ENCODE measurements around the gene MCM8.

The MCM8 gene

DNA sequence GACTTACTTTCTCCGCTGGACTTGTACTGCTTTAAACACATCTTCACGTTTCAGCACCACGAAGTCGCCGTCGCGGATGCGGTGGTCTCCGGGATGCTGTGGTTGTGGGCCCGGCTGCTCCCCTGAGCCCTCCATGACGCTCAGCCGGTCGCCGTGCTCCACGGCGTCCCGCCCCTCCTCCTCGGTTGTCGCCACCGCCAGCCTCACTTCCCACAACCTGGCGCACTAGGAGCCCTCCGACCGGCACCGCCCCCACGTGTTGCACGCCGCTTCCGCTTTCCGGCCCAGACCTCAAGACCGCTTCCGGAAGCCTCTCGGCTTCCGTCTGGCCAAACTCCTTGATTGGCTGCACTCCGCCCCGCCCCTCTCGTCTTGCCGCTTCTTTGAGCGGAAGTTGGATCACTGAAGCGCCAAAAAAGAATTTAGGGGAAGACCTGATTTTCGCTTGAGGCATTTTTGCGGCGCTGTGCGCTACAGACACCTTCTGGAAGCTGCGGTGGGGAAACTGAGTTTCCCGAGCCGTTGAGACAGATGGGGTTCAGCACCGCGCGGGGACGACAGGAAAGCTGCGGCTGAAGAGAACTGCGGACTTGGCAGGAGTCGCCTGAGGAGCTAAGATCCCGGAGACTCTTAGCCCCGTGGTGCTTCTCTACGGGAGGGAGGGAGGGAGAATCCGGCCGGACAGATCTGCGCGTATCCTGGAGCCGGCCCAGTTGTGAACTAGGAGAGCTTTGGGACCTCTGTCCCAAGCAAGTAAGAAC lies at the start of gene MCM8, which contains the start of gene TRMT6:
Gene MCM8 (plus strand): TSS at position 382 of the 761 bp plus-strand sequence. CDS start 1,364 bp downstream, outside the sequence.
Gene TRMT6 (minus strand): TSS at position 263 of the 761 bp plus-strand sequence. CDS start 128 bp downstream, at position 135.
- DNase-seq (ENCODE audit: low read depth in 2 of 2): peak; percentile 94 to 97

DNA sequence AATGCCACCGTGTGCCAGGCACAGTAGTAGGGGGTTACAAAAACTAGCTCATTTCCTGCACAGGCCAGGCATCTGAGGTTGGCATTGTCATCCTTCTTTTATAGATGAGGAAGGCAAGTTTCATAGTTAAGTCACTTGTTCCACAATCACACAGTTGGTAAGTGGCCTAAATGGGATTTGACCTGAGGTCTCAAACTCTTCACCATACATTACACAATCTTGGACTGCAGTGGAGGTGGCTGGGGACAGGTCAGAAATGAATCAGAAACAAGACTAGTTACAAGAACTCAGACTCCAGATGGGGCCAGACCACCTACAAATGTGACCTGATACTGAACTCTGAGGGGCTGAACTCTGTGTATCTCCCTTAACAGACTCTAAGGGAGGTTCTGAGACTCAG lies 49.5 kb upstream of the MCM8 start:
- DNase-seq (ENCODE audit: low read depth in 2 of 2): no peak

DNA sequence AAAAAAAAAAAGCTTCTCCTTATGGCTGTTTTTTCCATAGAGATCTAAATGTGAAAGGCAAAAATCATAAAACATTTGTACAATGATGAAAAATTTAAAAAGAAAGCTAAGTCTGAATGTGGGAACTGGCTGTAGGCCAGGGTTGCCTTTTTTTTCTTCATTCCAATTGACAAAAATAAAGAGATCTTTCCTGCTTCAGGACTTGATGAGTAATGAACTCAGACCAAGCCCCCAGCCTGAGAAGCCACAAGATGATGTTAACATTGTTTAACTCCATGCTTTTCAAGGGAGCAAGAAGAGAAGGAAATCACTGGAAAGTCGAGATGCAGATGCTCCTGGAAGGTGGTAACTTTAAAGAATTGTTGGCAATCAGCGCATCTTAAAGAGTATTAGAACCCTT lies 41.5 kb upstream of the MCM8 start:
- no peak for DNase-seq (ENCODE audit: low read depth in 2 of 2)

DNA sequence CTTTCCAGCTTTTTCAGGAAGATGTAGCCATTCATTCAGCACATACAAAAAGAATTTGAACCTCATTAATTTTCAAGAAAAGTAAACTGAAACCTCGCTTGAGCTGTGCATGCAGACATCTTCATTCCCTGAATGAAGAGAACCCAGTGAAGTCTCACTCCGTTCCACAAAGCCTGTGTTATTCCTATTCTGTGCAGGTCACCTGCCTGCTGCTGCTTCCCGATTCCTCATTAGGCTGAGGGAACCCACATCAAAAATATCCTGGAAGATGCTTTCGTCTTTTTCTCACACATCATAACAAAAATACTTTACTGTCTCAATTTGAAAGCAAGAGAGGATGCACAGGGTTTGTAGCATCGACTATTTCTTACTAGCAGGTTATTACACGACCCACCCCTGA lies 40.3 kb upstream of the MCM8 start:
- no peak for DNase-seq (ENCODE audit: low read depth in 2 of 2)

DNA sequence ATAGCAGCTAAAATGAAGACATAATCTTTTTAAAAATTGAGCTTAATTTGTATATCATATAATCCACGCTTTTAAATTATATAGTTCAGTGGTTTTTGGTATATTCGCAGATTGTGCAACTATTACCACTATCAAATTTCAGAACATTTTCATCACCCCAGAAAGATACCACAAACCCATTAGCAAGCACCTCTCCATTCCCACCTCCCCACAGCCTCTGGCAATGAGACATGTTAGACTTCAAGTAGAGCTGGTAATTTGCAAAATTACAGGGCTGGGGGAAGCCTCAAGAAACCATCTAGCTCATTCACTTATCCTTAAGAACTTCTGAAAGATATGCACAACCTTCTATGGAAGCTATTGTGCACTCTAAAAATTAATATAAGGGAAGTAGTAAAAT lies 37.3 kb upstream of the MCM8 start:
- no peak for DNase-seq (ENCODE audit: low read depth in 2 of 2)

DNA sequence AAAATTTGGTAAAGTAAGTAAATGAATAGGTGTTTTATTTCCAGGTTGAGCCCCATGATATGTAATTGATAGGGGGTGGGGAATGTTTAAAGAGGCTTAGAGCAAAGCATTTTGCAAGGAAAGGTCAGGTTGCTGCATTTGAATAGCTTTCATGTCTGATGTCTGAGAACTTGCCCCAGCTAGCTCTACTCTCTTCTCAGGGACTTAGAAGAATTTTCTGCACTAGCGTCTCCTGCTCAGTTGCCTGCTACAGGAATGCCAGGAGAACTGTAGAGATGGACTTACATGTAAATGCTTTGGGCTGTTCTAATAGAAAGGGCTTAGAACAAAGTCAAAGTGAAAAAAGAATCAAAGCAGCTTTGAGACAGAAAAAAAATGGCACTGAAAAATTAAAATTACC lies 35.6 kb upstream of the MCM8 start:
- no peak for DNase-seq (ENCODE audit: low read depth in 2 of 2)

DNA sequence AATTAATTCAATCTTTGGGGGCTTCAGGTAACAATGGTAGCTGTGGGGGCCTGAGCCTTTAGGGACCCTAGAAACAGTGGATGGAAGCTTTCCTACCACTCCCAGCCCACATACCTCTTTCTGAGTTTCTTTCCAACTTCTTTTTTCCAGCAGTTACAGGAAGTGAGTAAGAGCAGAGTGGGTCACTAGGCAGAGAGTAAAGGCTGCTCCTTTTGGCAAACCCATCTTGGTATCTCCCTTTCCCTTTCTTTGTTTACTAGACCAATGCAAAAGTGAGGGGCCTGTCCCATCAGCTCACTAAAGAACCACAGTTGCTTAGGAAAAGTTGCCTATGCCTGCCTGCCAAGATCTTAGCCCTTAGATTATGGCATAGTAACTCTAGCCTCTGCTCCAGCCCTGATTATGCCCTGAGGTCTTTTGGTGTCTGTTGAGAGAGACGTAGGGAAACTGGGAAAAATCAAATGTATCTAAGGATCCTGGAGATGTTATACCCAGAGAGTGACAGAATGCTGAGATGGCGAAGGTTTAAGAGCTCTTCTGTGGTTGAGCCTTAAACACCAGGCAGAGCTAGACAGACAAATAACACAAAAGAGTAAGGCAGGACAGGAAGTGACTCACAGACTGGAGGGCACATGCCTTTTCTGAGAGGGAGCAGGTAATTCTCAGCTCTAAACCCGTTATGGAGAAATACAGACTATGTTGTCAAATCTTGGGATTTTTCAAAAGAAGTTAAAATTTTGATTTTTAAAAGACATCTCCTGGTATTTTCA lies 31.4 kb upstream of the MCM8 start:
- DNase-seq (ENCODE audit: low read depth in 2 of 2): no peak

DNA sequence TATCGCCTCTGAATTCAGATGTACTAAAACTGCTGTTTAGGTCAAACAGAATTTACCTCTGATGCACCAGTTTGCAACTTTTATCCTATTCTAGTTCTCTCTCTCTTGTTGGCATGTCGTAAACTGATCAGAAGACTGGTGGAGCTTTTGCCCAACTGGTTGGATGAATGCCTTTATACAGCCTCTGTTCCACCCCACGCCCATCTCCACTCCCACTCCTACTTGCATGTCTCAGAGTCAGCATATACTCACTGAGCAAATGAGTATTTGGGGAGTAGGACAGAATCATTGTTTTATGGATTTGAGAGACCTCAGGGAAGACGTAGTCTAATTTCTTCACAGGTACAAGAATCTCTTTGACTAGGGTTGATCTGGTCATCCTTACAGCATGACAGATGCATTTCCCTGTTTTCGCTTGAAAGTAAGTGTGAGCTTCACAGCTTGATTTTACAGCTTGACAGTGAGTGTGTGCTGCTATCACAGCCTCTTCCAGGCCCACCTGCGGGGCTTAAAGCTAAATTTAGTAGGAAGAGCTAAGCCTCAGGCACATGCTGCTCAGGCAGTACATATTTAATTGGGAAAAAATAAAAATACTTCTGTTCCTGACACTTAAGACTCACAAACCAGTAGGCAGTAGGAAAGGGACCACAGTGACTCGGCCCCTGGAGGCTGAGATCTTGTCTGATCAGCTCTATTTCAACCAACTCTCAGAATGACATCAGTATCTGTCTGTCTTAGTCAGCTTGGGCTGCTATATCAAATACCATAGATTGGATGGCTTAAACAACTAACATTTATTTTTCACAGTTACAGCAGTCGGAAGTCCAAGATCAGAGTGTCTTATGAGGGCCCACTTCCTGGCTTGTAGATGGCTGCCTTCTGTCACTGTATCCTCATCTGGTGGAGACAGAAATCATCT lies 30.6 kb upstream of the MCM8 start:
- no peak for DNase-seq (ENCODE audit: low read depth in 2 of 2)

DNA sequence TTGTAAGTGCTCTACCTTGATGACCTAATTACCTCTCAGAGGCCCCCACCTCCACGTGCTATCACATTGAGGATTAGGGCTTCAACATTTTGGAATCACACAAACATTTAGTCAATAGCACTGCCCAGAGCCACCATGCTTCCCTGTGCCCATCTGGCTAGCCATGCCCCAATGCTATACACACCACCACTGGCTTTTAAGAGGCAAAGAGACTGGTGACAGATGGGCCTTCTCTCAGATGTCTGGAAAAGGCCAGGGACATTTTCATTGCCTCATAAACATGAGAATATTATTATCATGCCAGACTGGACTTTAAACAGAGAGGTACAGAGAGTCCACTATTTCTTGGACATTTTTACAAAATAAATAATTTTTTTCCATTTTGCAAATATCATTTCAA lies 29.9 kb upstream of the MCM8 start:
- no peak for DNase-seq (ENCODE audit: low read depth in 2 of 2)

DNA sequence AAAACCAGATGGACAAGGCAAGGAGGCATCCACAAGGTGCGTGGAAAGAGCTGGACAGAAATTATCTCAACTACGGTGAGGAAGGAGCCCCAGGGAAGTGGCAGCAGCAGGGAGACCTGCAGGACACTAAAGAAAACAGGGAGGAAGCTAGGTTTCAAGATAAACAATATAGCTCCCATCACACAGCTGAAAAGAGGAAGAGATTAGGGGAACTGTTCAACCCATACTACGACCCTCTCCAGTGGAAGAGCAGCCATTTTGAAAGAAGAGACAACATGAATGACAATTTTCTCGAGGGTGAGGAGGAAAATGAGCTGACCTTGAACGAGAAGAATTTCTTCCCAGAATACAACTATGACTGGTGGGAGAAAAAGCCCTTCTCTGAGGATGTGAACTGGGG lies 27.0 kb upstream of the MCM8 start:
- no peak for DNase-seq (ENCODE audit: low read depth in 2 of 2)

DNA sequence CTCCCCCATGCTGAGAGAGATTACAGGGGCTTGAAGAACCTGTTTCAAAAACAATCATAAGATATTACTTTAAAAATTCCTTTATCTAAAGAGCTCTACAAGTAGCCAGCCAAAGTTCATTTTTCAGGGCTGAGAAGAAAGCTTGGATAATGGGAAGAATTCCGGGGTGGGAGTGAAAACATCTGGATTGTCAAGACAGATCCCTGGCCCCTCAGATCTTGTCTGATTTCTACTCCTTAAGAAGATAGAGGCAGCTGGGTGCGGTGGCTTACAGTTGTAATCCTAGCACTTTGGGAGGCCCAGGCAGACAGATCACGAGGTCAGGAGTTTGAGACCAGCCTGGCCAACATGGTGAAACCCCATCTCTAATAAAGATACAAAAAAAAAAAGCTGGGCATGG lies 24.9 kb upstream of the MCM8 start:
- DNase-seq (ENCODE audit: low read depth in 2 of 2): no peak

DNA sequence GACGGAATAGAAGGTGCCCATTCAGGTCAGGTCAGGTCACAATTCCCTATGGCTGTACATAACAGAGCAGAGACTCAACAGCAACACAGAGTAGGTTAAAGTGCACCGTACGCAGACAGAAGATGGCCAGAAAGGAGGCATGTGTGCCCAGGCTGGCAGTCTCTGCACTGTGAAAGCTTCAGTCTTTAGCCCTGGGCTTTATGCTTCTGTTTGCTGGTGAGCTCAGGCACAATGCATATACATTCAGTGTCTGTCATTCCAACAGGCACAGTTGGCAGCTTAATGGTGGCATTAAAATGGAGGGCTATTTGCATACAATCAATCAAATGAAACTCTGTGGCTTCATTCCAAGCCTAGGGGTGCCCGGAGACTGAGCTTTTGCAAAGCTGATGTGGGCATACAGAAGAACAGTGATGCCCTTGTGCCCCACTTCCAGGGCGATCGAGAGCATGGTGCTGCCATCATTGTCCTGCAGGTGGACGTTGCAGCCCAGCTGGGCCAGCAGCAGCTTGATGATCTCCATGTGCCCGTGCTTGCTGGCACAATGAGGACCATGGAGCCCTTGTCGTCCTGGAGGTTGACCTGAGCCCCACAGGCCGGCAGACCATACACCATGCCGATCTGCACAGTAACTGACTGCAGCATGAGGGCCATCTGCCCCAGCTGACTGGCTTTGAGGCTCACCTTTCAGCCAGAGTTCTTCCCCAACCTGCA lies 22.5 kb upstream of the MCM8 start:
- DNase-seq (ENCODE audit: low read depth in 2 of 2): no peak

DNA sequence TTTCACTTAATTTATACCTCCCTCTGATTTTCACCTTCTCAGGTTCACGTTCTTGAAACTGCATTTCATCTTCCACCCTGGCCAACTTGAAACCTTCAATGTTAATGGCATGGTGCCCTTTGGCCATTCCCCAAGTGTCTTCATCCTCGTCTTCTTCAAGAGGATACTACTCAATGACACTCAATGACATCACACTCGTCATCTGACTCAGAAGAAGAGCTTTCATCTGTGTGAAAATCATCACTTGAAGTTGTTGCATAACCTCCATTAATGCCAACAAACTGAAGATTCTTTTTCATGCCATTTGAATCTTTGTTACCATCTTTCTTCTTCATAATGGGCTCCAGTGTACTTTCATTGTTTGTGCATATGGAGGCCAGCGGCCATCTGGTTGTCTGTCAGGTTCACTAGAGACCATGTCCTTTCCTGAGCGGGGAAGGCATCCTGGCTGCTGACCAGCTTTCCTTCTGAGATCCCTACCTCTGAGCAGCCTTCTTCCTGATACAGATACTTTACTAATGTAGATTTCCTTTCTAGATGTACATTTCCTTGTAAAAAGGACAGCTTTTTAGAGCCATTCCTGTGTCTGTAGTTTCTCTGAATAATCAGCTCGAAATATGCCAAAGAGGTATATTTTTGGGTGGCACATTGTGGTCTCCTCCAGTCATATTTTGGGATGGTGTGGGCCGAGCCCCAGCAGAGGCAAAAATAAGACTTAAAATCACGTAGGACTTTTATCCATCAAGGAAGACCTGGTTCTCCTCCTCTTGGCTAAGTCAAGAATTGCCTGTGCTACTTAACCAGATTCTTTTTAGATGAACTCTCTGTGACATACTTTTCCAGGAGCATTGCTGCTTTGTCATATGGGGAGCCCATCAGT lies 21.4 kb upstream of the MCM8 start:
- DNase-seq (ENCODE audit: low read depth in 2 of 2): no peak

DNA sequence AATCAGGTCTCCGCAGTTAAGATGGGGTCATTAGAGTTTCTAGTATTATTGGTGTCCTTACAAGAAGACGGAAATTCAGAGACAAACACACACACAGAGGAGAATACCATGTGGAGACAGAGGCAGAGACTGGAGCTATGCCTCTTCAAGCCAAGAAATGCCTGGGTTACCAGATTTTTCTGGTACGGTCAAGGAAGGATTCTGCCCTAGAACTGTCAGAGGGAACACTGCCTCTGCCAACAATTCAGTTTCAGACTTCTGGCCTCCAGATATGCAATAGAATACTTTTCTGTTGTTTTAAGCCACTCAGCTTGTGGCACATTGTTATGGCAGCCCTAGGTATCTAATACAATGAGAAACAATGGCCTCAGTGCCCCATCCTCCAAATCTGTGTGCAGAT lies 19.0 kb upstream of the MCM8 start:
- DNase-seq (ENCODE audit: low read depth in 2 of 2): no peak

DNA sequence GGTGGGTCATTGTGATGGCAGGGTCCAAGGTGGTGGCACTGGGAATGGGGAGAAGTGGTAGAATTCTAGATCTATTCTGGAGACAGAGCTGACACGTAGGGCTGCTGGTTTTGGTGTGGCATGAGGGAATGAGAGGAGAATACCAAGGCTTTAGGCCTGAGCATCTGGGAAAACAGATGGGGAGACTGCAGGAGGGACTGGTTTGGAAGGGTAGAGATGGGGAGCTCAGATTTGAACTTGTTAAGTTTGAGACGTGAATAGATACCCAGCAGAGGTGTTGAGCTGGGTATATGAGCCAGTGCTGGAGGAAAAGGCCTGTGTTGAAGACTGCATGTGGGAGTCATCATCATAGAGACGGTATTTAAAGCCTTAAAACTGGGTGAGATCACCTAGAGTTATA lies 17.7 kb upstream of the MCM8 start:
- no peak for DNase-seq (ENCODE audit: low read depth in 2 of 2)

DNA sequence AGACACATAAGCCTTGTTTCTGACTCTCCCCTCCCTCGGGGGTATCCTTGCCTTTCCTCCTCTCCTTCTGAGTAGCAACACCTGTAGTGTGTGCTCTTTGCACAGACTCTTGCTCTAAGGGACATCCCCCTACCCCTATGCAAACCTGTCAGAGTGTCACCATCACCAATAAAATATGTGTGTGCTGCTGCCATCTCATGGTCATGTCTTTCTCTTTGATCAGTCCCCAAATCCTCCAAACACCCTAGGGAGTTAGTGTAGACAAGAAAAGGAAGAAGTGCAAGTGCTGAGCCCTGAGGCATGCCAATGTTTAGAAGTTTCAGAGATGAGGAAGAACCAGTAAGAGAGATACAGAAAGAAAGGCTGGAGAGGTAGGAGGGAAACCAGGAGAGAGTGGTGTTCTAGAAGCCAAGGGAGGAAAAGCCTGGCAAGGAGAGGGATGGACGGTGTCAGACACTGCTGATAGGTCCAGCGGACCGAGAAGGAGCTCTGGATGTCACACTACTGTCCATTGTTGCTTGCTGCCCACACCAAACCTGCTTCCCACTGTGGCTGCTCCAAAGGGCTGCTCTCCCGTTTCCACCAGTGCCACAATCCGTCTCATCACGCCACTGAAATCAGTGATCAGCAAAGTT lies 16.5 kb upstream of the MCM8 start:
- DNase-seq (ENCODE audit: low read depth in 2 of 2): no peak

DNA sequence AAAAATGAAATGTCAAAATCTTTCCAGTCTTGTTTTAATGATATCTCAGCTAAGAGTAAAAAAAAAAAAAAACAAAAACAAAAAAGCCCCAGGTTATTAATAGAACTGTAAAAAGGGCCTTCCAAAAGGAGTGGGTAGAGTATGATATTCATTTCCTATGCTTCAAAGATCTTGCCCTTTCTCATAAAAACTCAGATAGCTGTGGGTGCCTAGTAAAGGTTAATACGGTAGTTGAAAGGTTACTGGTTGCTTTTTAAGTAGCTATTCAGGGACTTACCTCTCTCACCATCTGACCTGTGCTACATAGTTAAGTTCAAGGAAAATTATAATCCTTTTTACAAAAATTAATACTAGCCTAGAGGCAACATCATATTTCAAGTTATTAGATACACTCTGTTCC lies 15.1 kb upstream of the MCM8 start:
- DNase-seq (ENCODE audit: low read depth in 2 of 2): no peak

DNA sequence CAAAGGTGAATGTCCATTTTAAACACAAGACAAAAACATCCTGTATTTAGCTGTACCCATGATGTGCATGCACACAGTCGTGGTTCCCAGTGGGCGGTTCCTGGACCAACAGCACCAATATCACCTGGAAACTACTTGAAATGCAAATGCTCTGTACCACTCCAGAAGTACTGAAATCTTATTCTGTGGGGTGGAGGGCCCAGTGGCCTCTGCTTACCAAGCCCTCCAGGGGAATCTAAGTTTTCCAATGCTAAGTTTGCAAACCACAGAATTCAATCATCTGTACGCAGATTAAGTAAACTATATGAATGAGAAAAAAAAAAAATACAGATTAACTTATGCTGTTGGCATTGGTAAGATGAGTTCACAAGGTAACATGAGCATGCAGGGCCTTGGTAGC lies 14.2 kb upstream of the MCM8 start:
- no peak for DNase-seq (ENCODE audit: low read depth in 2 of 2)

DNA sequence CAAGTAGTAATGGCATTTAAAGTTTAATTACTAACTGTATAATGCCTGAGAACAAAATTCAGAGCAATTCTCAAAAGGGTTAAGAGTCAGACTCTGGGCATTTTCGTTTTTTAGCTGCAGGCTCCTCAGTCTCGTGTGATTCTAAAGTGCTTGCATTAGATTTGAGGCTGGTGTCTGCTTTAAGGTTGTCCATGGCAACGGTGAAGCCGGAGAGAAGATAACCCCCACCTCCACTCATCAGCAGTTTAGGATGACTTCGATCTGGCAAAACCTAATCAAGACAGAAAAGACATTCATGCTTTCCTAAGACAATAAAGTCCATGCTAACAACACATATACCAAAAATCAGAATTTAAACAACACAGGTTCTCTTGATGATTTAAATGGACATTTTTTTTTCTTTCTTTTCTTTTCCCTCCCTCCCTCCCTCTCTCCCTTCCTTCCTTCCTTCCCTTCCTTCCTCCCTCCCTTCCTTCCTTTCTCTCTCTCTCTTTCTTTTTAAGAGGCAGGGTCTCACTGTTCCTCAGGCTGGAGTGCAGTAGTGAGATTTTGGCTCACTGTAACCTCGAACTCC lies 11.9 kb upstream of the MCM8 start:
- no peak for DNase-seq (ENCODE audit: low read depth in 2 of 2)

DNA sequence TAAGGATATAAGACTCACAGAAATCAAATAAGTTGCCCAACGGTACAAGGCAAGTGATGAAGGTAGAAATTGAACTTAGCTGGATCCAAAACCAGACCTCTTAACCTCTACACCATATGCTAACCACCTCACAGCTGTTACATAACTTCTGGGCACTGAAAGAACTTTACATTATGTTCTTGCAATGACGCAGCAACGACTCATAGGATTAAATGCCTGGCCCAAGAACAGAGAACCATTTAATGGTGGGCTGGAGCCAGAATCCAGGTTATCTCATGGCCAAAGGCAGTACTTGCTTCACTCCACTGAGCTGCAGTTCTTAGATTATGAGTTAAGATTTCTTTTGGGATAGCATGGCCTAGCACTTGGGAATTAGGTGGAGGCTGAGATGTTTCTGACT lies 4.5 kb upstream of the MCM8 start:
- DNase-seq (ENCODE audit: low read depth in 2 of 2): no peak

Data from stimulated activated CD8-positive, alpha-beta memory T cell treated with anti-CD3 and anti-CD28 coated beads, Interleukin-2, amount 100 ng/mL, for 48 hours (primary cell).